ENCODE data around the gene EPHA7.

The EPHA7 gene

DNA sequence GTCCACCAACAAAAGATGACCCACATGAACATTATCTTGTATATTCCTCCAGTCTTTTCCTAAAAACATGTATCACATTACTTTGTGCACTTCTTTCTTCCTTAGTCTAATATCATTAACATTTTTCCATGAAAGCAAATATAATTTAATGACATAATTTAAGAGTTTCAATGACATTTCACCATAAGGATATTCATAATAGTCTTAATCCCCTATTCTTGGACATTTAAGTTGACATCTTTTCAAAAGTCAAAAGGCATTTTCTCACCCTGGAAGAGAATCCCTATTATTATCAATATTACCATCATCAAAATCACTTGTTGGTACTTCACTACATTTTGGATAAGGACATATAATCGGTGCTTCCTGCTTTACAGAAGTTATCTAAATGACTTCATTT, 31.3 kb downstream of the EPHA7 start:
- no peak overlapping the region for H3K9ac ChIP-seq (ENCODE audit: low read length)

DNA sequence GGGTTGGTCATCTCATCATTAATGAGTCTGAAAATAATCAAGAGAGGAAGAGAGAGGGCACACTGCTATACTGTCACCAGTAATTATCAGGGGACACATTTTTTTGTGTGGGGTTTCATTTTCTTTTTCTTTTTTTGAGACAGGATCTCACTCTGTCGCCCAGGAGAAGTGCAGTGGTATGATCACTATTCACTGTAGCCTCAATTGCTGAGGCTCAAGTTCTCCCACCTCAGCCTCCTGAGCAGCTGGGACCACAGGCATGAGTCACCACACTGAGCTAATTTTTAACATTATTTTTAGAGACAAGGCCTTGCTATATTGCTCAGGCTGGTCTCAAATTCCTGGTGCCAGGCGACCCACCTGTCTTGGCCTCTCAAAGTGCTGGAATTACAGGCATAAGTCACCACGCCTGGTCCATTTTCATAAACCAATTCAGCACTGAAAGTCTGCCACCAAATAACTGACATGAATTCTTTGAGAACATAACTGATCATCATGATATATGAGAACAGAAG, 43.3 kb downstream of the EPHA7 start:
- Histone ChIP-seq H3K36me3 (ENCODE audit: control insufficient read depth in 1 of 2, insufficient read depth in 2 of 2, low read depth in 1 of 2, low read length in 2 of 2) (no peaks in the 10 kb centered on the region), H3K27ac (ENCODE audit: low read length, poor library complexity, severe bottlenecking) (no peak overlapping the region), H3K9ac (ENCODE audit: low read length) (no peak overlapping the region), H4K91ac (ENCODE audit: low read length) (no peak overlapping the region), H3K4me2 (ENCODE audit: low read length, poor library complexity, severe bottlenecking) (no peak overlapping the region), H3K27me3 (ENCODE audit: control insufficient read depth in 1 of 2, insufficient read depth in 1 of 2, low read length in 2 of 2) (no peaks in the 10 kb centered on the region), H3K79me1 (replicated peaks; ENCODE audit: low read length, poor library complexity, severe bottlenecking) (no peaks in the 10 kb centered on the region), H2BK15ac (ENCODE audit: low read depth, poor library complexity, severe bottlenecking) (no peak overlapping the region), H3K4ac (ENCODE audit: low read depth in 1 of 2, low read length in 2 of 2) (no peak overlapping the region), H2AK5ac (ENCODE audit: low read length, severe bottlenecking) (no peak overlapping the region), H3K14ac (ENCODE audit: low read length in 2 of 2) (no peak overlapping the region), H3K4me1 (ENCODE audit: control insufficient read depth, insufficient read depth, low read depth, low read length) (no peaks in the 10 kb centered on the region), H2BK12ac (ENCODE audit: low read length in 2 of 2) (no peak overlapping the region), H3K18ac (ENCODE audit: low read depth in 1 of 2, low read length in 2 of 2) (no peak overlapping the region), H4K8ac (ENCODE audit: low read length) (no peak overlapping the region), H3K9me3 (ENCODE audit: control insufficient read depth, low read length) (no peaks in the 10 kb centered on the region), H3K4me3 (ENCODE audit: insufficient read depth in 1 of 2, low read depth in 1 of 2, low read length in 2 of 2) (no peak overlapping the region), H3K23ac (ENCODE audit: low read length in 2 of 2) (no peak overlapping the region), H2AFZ (ENCODE audit: low read depth, low read length) (no peak overlapping the region), H2BK5ac (ENCODE audit: low read depth, low read length, poor library complexity, severe bottlenecking) (no peak overlapping the region), H2BK120ac (ENCODE audit: low read depth, low read length) (no peak overlapping the region)
- 95% methylated on average over 3 of the region's 3 CpGs for WGBS
- DNase-seq: no peak

More for the DNA sequence above, 31.3 kb downstream of the EPHA7 start:
- Histone ChIP-seq H2BK12ac (ENCODE audit: low read length in 2 of 2) (no peak overlapping the region), H2AK5ac (ENCODE audit: low read length, severe bottlenecking) (no peak overlapping the region), H4K8ac (ENCODE audit: low read length) (no peak overlapping the region), H3K9me3 (ENCODE audit: control insufficient read depth, low read length) (no peaks in the 10 kb centered on the region), H3K36me3 (ENCODE audit: control insufficient read depth in 1 of 2, insufficient read depth in 2 of 2, low read depth in 1 of 2, low read length in 2 of 2) (peaks cover 0 to 6% of the 10 kb centered on the region in 2 experiments), H3K4ac (ENCODE audit: low read depth in 1 of 2, low read length in 2 of 2) (no peak overlapping the region), H4K91ac (ENCODE audit: low read length) (no peak overlapping the region), H3K14ac (ENCODE audit: low read length in 2 of 2) (no peak overlapping the region), H3K18ac (ENCODE audit: low read depth in 1 of 2, low read length in 2 of 2) (no peak overlapping the region), H3K23ac (ENCODE audit: low read length in 2 of 2) (no peak overlapping the region), H3K27ac (ENCODE audit: low read length, poor library complexity, severe bottlenecking) (no peak overlapping the region), H2BK120ac (ENCODE audit: low read depth, low read length) (no peak overlapping the region), H3K27me3 (ENCODE audit: control insufficient read depth in 1 of 2, insufficient read depth in 1 of 2, low read length in 2 of 2) (no peaks in the 10 kb centered on the region), H3K4me1 (ENCODE audit: control insufficient read depth, insufficient read depth, low read depth, low read length) (peaks cover 2% of the 10 kb centered on the region), H2BK5ac (ENCODE audit: low read depth, low read length, poor library complexity, severe bottlenecking) (no peak overlapping the region), H2AFZ (ENCODE audit: low read depth, low read length) (no peak overlapping the region), H2BK15ac (ENCODE audit: low read depth, poor library complexity, severe bottlenecking) (no peak overlapping the region), H3K79me1 (replicated peaks; ENCODE audit: low read length, poor library complexity, severe bottlenecking) (no peaks in the 10 kb centered on the region), H3K4me2 (ENCODE audit: low read length, poor library complexity, severe bottlenecking) (no peak overlapping the region), H3K4me3 (ENCODE audit: insufficient read depth in 1 of 2, low read depth in 1 of 2, low read length in 2 of 2) (no peak overlapping the region)
- WGBS: no CpG with 5 or more reads among the region's 1 CpG
- no peak for DNase-seq

DNA sequence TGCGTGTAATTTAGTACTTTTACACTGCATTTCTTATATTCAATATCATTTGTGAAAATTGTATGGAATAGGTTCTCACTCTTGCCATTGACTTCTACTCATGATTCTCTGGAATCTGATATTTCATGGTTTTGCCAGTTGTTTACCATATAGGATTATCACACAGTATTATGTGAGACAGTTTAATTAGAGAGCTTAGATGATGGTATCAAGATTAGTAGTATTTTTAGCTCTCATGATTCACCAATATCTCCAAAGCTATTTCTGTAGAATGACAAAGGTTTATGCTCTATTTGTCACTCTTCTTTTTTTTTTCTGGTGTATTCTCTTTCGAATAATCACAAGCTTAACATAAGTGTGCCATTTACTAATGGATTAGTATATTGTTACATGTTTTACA, 45.9 kb downstream of the EPHA7 start:
- Histone ChIP-seq H4K8ac (ENCODE audit: low read length) (no peak overlapping the region), H4K91ac (ENCODE audit: low read length) (no peak overlapping the region), H3K27me3 (ENCODE audit: control insufficient read depth in 1 of 2, insufficient read depth in 1 of 2, low read length in 2 of 2) (no peaks in the 10 kb centered on the region), H2BK15ac (ENCODE audit: low read depth, poor library complexity, severe bottlenecking) (no peak overlapping the region), H3K23ac (ENCODE audit: low read length in 2 of 2) (no peak overlapping the region), H2BK120ac (ENCODE audit: low read depth, low read length) (no peak overlapping the region), H2BK12ac (ENCODE audit: low read length in 2 of 2) (no peak overlapping the region), H2BK5ac (ENCODE audit: low read depth, low read length, poor library complexity, severe bottlenecking) (no peak overlapping the region), H3K9me3 (ENCODE audit: control insufficient read depth, low read length) (no peaks in the 10 kb centered on the region), H3K4ac (ENCODE audit: low read depth in 1 of 2, low read length in 2 of 2) (no peak overlapping the region), H3K79me1 (replicated peaks; ENCODE audit: low read length, poor library complexity, severe bottlenecking) (no peaks in the 10 kb centered on the region), H3K36me3 (ENCODE audit: control insufficient read depth in 1 of 2, insufficient read depth in 2 of 2, low read depth in 1 of 2, low read length in 2 of 2) (no peaks in the 10 kb centered on the region), H3K14ac (ENCODE audit: low read length in 2 of 2) (no peak overlapping the region), H3K4me2 (ENCODE audit: low read length, poor library complexity, severe bottlenecking) (no peak overlapping the region), H3K4me1 (ENCODE audit: control insufficient read depth, insufficient read depth, low read depth, low read length) (no peaks in the 10 kb centered on the region), H2AK5ac (ENCODE audit: low read length, severe bottlenecking) (no peak overlapping the region), H3K9ac (ENCODE audit: low read length) (no peak overlapping the region), H3K27ac (ENCODE audit: low read length, poor library complexity, severe bottlenecking) (no peak overlapping the region), H2AFZ (ENCODE audit: low read depth, low read length) (no peak overlapping the region), H3K4me3 (ENCODE audit: insufficient read depth in 1 of 2, low read depth in 1 of 2, low read length in 2 of 2) (no peak overlapping the region), H3K18ac (ENCODE audit: low read depth in 1 of 2, low read length in 2 of 2) (no peak overlapping the region)
- no CpG with 5 or more reads among the region's 2 CpGs for WGBS
- no peak for DNase-seq

DNA sequence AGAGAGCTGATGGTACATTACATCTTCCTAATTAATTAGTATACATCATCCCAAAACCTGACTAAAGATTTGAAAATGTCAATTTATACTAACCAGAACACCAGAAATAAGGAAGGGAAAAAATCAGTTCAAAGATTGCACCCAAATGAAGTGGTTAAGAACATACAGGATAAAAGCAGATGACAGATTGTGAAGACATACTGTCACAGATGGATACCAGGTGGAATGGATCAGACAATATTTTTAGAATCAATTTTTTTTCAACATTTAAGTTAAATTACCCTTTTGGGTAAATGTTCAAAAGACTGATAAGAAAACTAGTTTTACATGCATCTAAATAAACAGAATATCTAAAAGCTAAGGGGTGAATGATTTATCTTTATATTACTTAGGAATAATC, 47.6 kb downstream of the EPHA7 start:
- Histone ChIP-seq H2BK5ac (ENCODE audit: low read depth, low read length, poor library complexity, severe bottlenecking) (no peak overlapping the region), H2BK15ac (ENCODE audit: low read depth, poor library complexity, severe bottlenecking) (no peak overlapping the region), H3K36me3 (ENCODE audit: control insufficient read depth in 1 of 2, insufficient read depth in 2 of 2, low read depth in 1 of 2, low read length in 2 of 2) (no peaks in the 10 kb centered on the region), H3K79me1 (replicated peaks; ENCODE audit: low read length, poor library complexity, severe bottlenecking) (no peaks in the 10 kb centered on the region), H3K9ac (ENCODE audit: low read length) (no peak overlapping the region), H3K27ac (ENCODE audit: low read length, poor library complexity, severe bottlenecking) (no peak overlapping the region), H3K4me1 (ENCODE audit: control insufficient read depth, insufficient read depth, low read depth, low read length) (no peaks in the 10 kb centered on the region), H2BK12ac (ENCODE audit: low read length in 2 of 2) (no peak overlapping the region), H3K4ac (ENCODE audit: low read depth in 1 of 2, low read length in 2 of 2) (no peak overlapping the region), H4K8ac (ENCODE audit: low read length) (no peak overlapping the region), H2BK120ac (ENCODE audit: low read depth, low read length) (no peak overlapping the region), H3K18ac (ENCODE audit: low read depth in 1 of 2, low read length in 2 of 2) (no peak overlapping the region), H3K9me3 (ENCODE audit: control insufficient read depth, low read length) (no peaks in the 10 kb centered on the region), H3K27me3 (ENCODE audit: control insufficient read depth in 1 of 2, insufficient read depth in 1 of 2, low read length in 2 of 2) (no peaks in the 10 kb centered on the region), H4K91ac (ENCODE audit: low read length) (no peak overlapping the region), H2AK5ac (ENCODE audit: low read length, severe bottlenecking) (no peak overlapping the region), H3K4me2 (ENCODE audit: low read length, poor library complexity, severe bottlenecking) (no peak overlapping the region), H3K23ac (ENCODE audit: low read length in 2 of 2) (no peak overlapping the region), H2AFZ (ENCODE audit: low read depth, low read length) (no peak overlapping the region), H3K4me3 (ENCODE audit: insufficient read depth in 1 of 2, low read depth in 1 of 2, low read length in 2 of 2) (no peak overlapping the region), H3K14ac (ENCODE audit: low read length in 2 of 2) (no peak overlapping the region)
- no peak for DNase-seq
